ENCODE measurements around the gene CPXM2.

Gene CPXM2

GRCh38 chr10:123870260-123870659 is 21.3 kb downstream of the CPXM2 start:
- DNase-seq (ENCODE audit: low spot score) (no peak), FAIRE-seq (no peak)

GRCh38 chr10:123869020-123869414 is 22.6 kb downstream of the CPXM2 start:
- DNase-seq (ENCODE audit: low spot score) (no peak), FAIRE-seq (no peak)

- FAIRE-seq (no peak), DNase-seq (ENCODE audit: low spot score) (no peak)
Observed at GRCh38 chr10:123868038-123869019, 23.3 kb downstream of the CPXM2 start.

- FAIRE-seq (no peak), DNase-seq (ENCODE audit: low spot score) (no peak)
Observed at GRCh38 chr10:123865880-123866279, 25.7 kb downstream of the CPXM2 start.

GRCh38 chr10:123865350-123865749 is 26.3 kb downstream of the CPXM2 start:
- FAIRE-seq, result no peak
- no peak for DNase-seq (ENCODE audit: low spot score)

- no peak for DNase-seq (ENCODE audit: low spot score)
- no peak for FAIRE-seq
Observed at GRCh38 chr10:123864923-123865322, 26.7 kb downstream of the CPXM2 start.

- FAIRE-seq (no peak), DNase-seq (ENCODE audit: low spot score) (no peak)
Observed at GRCh38 chr10:123863721-123864482, 27.7 kb downstream of the CPXM2 start.

GRCh38 chr10:123863183-123863575 is 28.4 kb downstream of the CPXM2 start:
- no peak for FAIRE-seq

GRCh38 chr10:123862421-123863182 is 29.0 kb downstream of the CPXM2 start:
- DNase-seq (ENCODE audit: low spot score), result no peak
- no peak for FAIRE-seq

More at GRCh38 chr10:123863183-123863575, 28.4 kb downstream of the CPXM2 start:
- DNase-seq (ENCODE audit: low spot score), result no peak

GRCh38 chr10:123860856-123861255 is 30.8 kb downstream of the CPXM2 start:
- no peak for DNase-seq (ENCODE audit: low spot score)
- FAIRE-seq, result no peak

GRCh38 chr10:123860209-123860608 is 31.4 kb downstream of the CPXM2 start:
- FAIRE-seq (no peak), DNase-seq (ENCODE audit: low spot score) (no peak)

GRCh38 chr10:123859653-123860050 is 32.0 kb downstream of the CPXM2 start:
- no peak for DNase-seq (ENCODE audit: low spot score)

GRCh38 chr10:123858907-123859652 is 32.5 kb downstream of the CPXM2 start:
- DNase-seq (ENCODE audit: low spot score), result no peak
- FAIRE-seq, result no peak

More at GRCh38 chr10:123859653-123860050, 32.0 kb downstream of the CPXM2 start:
- FAIRE-seq, result no peak

GRCh38 chr10:123858077-123858681 is 33.4 kb downstream of the CPXM2 start:
- no peak for FAIRE-seq
- no peak for DNase-seq (ENCODE audit: low spot score)

- DNase-seq (ENCODE audit: low spot score), result no peak
- no peak for FAIRE-seq
Observed at GRCh38 chr10:123857616-123858015, 34.0 kb downstream of the CPXM2 start.

GRCh38 chr10:123855008-123855684 is 36.5 kb downstream of the CPXM2 start:
- DNase-seq (ENCODE audit: low spot score) (no peak), FAIRE-seq (no peak)

- DNase-seq (ENCODE audit: low spot score) (no peak), FAIRE-seq (no peak)
Observed at GRCh38 chr10:123854498-123854897, 37.1 kb downstream of the CPXM2 start.

- no peak for FAIRE-seq
- no peak for DNase-seq (ENCODE audit: low spot score)
Observed at GRCh38 chr10:123854003-123854402, 37.6 kb downstream of the CPXM2 start.

GRCh38 chr10:123852411-123852951 is 39.1 kb downstream of the CPXM2 start:
- FAIRE-seq (no peak), DNase-seq (ENCODE audit: low spot score) (no peak)
